ENCODE data around the gene EFL1.

GRCh38 chr15:82294061-82294690, 31.6 kb upstream of the EFL1 start:
- no peak for TF ChIP-seq GATA2 (IDR thresholded peaks at IDR 0.05; ENCODE audit: low read depth, low read length)
- TF ChIP-seq GATA3 (IDR thresholded peaks at IDR 0.05; ENCODE audit: low read depth, low read length) = no peak
